HepG2 (cell line): Measurements from ENCODE around the gene FRMD6. TPM values are rescaled to one million over a fixed set of nuclear protein-coding genes. Genes with fewer than 3 reads are reported as not detected.

Experiments used
- ATAC-seq: fragments of 200-7000 bp; cut with Tn5 transposase; 3 replicates; pipeline ENCODE4 v1.9.1; 2020; ENCODE audit warnings: mild to moderate bottlenecking, moderate library complexity
- BruUV-seq: library from RNA; stranded (reverse); fragments of 400-500 nt; replicated peaks from 2 replicates; lab custom pipeline; 2021; lab: Mats Ljungman, UMichigan
- CTCF ChIA-PET: fragments of 300-600 bp; formaldehyde crosslinking; extraction: SDS; loops from one replicate; lab custom pipeline; 2021; ENCODE audit warnings: low total read pairs, inconsistent platforms, low intra/inter-chr PET ratio; lab: Yijun Ruan, JAX
- POLR2A ChIA-PET: fragments of 350-600 bp; sonication (Branson Sonifier 250); formaldehyde crosslinking; loops from one replicate; lab custom pipeline; 2020; ENCODE audit warnings: antibody characterized with exemption, inconsistent platforms; lab: Yijun Ruan, JAX
- DNase-seq: peaks from one replicate; pipeline ENCODE4 v3.0.0-alpha.2; 2015; ENCODE audit warnings: low spot score
- FAIRE-seq: peaks from 3 replicates; lab custom pipeline; 2011; peaks lifted over from hg19 to GRCh38; lab: Jason Lieb, UNC
- H2AFZ ChIP-seq: one replicate; pipeline ENCODE4 v1.6.1; 2011; ENCODE audit warnings: low read length, inconsistent platforms
- H3K27ac ChIP-seq: fragments of 300-600 bp; 3 replicates; pipeline ENCODE4 v1.8.0; 2011; ENCODE audit warnings: mixed run types, mild to moderate bottlenecking, mixed read lengths, low read length, inconsistent platforms; ENCODE audit not compliant: insufficient read depth; ENCODE audit errors: extremely low read length
- H3K27me3 ChIP-seq, 2 experiments: fragments of 200-600 bp in 1 of 2; 2 replicates in 1 of 2; 3 replicates in 1 of 2; pipeline versions ENCODE4 v1.6.0 to v1.8.0; 2011; ENCODE audit warnings: low read length in 2 of 2, mild to moderate bottlenecking in 2 of 2, moderate library complexity in 2 of 2, inconsistent platforms in 1 of 2; ENCODE audit not compliant: insufficient read depth in 2 of 2, control insufficient read depth in 1 of 2
- H3K36me3 ChIP-seq, 2 experiments: fragments of 200-600 bp in 1 of 2; replicated peaks in 1 of 2; 2 replicates in 1 of 2; 3 replicates in 1 of 2; pipeline versions ENCODE4 v1.5.1 to v1.8.0; 2011; ENCODE audit warnings: low read length in 2 of 2, inconsistent platforms in 1 of 2; ENCODE audit not compliant: insufficient read depth in 2 of 2, control insufficient read depth in 1 of 2
- H3K4me1 ChIP-seq: 2 replicates; pipeline ENCODE4 v1.5.1; 2012; ENCODE audit warnings: low read length, inconsistent platforms; ENCODE audit not compliant: insufficient read depth
- H3K4me2 ChIP-seq: 2 replicates; pipeline ENCODE4 v1.6.0; 2011; ENCODE audit warnings: low read depth, low read length, inconsistent platforms
- H3K4me3 ChIP-seq, 3 experiments: fragments of 200-600 bp in 1 of 3; sonication (generic), shearing (Covaris generic) in 1 of 3; replicated peaks in 1 of 3; 2 replicates each; pipeline ENCODE4 v1.5.1; 2011 to 2016; ENCODE audit warnings: low read length in 3 of 3, inconsistent platforms in 2 of 3, low read depth in 2 of 3, mild to moderate bottlenecking in 2 of 3, control low read depth in 1 of 3, mixed read lengths in 1 of 3; ENCODE audit not compliant: insufficient read depth in 1 of 3
- H3K79me2 ChIP-seq: one replicate; pipeline ENCODE4 v1.6.1; 2011; ENCODE audit warnings: low read length, inconsistent platforms; ENCODE audit not compliant: insufficient read depth
- H3K9ac ChIP-seq: 2 replicates; pipeline ENCODE4 v1.6.0; 2011; ENCODE audit warnings: mild to moderate bottlenecking, low read depth, low read length, inconsistent platforms; ENCODE audit not compliant: insufficient read depth
- H3K9me3 ChIP-seq: 2 replicates; pipeline ENCODE4 v1.5.1; 2012; ENCODE audit warnings: mild to moderate bottlenecking, low read length
- H4K20me1 ChIP-seq: 2 replicates; pipeline ENCODE4 v1.6.0; 2011; ENCODE audit warnings: inconsistent platforms, mild to moderate bottlenecking, low read length, moderate library complexity; ENCODE audit not compliant: insufficient read depth
- ARNTL ChIP-seq: sonication (generic); formaldehyde crosslinking; IDR thresholded peaks from 2 replicates; pipeline ENCODE4 v1.4.0; 2020; ENCODE audit warnings: mild to moderate bottlenecking, missing genetic modification reagents
- DPF2 ChIP-seq: sonication (generic); formaldehyde crosslinking; IDR thresholded peaks from 2 replicates; pipeline ENCODE4 v1.4.0; 2020; ENCODE audit warnings: mild to moderate bottlenecking, low read depth, missing genetic modification reagents, borderline replicate concordance
- ELF3 ChIP-seq: IDR thresholded peaks from 2 replicates; pipeline ENCODE4 v1.6.1; 2016; ENCODE audit warnings: missing genetic modification reagents, missing compliant biosample characterization
- EZH2 ChIP-seq: conservative IDR thresholded peaks from 2 replicates; pipeline ENCODE4 v1.6.1; 2012; ENCODE audit warnings: mild to moderate bottlenecking, low read depth, low read length, moderate library complexity
- HIVEP1 ChIP-seq: sonication (generic); formaldehyde crosslinking; IDR thresholded peaks from 2 replicates; pipeline ENCODE4 v1.4.0; 2020; ENCODE audit warnings: mild to moderate bottlenecking, missing genetic modification reagents
- KMT2B ChIP-seq: IDR thresholded peaks from 2 replicates; pipeline ENCODE4 v1.6.1; 2016; ENCODE audit warnings: missing genetic modification reagents, missing compliant biosample characterization
- RFX1 ChIP-seq: fragments of 450-650 bp; IDR thresholded peaks from 2 replicates; pipeline ENCODE4 v1.6.1; 2017
- RNF219 ChIP-seq: sonication (generic); formaldehyde crosslinking; IDR thresholded peaks from 2 replicates; pipeline ENCODE4 v1.5.0; 2020; ENCODE audit warnings: mild to moderate bottlenecking, missing genetic modification reagents
- SNRNP70 ChIP-seq: fragments of 200-400 bp; formaldehyde crosslinking; IDR thresholded peaks from 2 replicates; pipeline ENCODE4 v1.6.1; 2017; ENCODE audit warnings: mild to moderate bottlenecking, low read depth, low read length, moderate library complexity
- THRA ChIP-seq: sonication (generic); formaldehyde crosslinking; IDR thresholded peaks from 2 replicates; pipeline ENCODE4 v1.4.0; 2020; ENCODE audit warnings: missing genetic modification reagents, borderline replicate concordance
- ZBTB7B ChIP-seq: sonication (generic); formaldehyde crosslinking; IDR thresholded peaks from 2 replicates; pipeline ENCODE4 v1.4.0; 2020; ENCODE audit warnings: missing genetic modification reagents
- ZMYM2 ChIP-seq: sonication (generic); formaldehyde crosslinking; IDR thresholded peaks from 2 replicates; pipeline ENCODE4 v1.8.0; 2022; ENCODE audit warnings: mild to moderate bottlenecking, missing genetic modification reagents
- ZNF549 ChIP-seq: sonication (generic); formaldehyde crosslinking; IDR thresholded peaks from 2 replicates; pipeline ENCODE4 v1.5.0; 2020; ENCODE audit warnings: missing genetic modification reagents
- WGBS: methylation state at CpG from one replicate; pipeline ENCODE4 v1.1.6; 2017; ENCODE audit warnings: low lambda C conversion rate; 5-methylcytosine and 5-hydroxymethylcytosine counted together
- in situ Hi-C: cut with HindIII; loops from 2 replicates; pipeline ENCODE4 v1.10.0; 2017; ENCODE audit warnings: low pct_unique_long_range_greater_than_20kb; ENCODE audit not compliant: extremely low pct_ligation_motif_present
- intact Hi-C: fragments of 100-400 bp; cut with micrococcal nuclease; formaldehyde crosslinking; loops from one replicate; pipeline ENCODE4 v1.10.0; 2022; ENCODE audit not compliant: unreplicated experiment
- polyA plus RNA-seq, 8 experiments: library from polyadenylated mRNA; depleted of rRNA in 3 of 8; stranded (reverse) in 7 of 8; unstranded in 1 of 8; fragments of >200 nt; fragmentation: Illumina TruSeq in 4 of 8; extraction: Trizol in 4 of 8; gene quantifications; 2 replicates each; pipeline versions ENCODE4 v1.2.1 to v1.2.3, GENCODE V29; 2011 to 2016; ENCODE audit warnings: low read depth in 4 of 8, missing spikeins in 1 of 8, mixed read lengths in 1 of 8; ENCODE audit not compliant: insufficient read depth in 1 of 8
- total RNA-seq, 5 experiments: library from RNA; depleted of rRNA; stranded (reverse); fragments of >200 nt; fragmentation: Illumina TruSeq; extraction: Trizol; gene quantifications; 2 replicates each; pipeline ENCODE4 v1.2.3, GENCODE V29; 2016; ENCODE audit warnings: low read depth in 1 of 5
- TF ChIP-seq, protein P1 (sequence below): sonication (generic); formaldehyde crosslinking; IDR thresholded peaks from 2 replicates; pipeline ENCODE4 v1.4.0; 2020; ENCODE audit warnings: missing genetic modification reagents, borderline replicate concordance
- TF ChIP-seq, protein P2 (sequence below): sonication (generic); formaldehyde crosslinking; IDR thresholded peaks from 2 replicates; pipeline ENCODE4 v1.4.0; 2020; ENCODE audit warnings: mild to moderate bottlenecking, low read depth, missing genetic modification reagents

FRMD6 gene
- total and polyA plus RNA-seq, 2 of the 13 experiments (the other 11 are each of a cell fraction or from before 2014, with no cell fraction given), result 2.4 to 5.4 TPM

GRCh38 chr14:51727526-51727925 lies 75.8 kb downstream of the FRMD6 start:
- H4K20me1 ChIP-seq, result no peaks in the 10 kb centered on the region

More at GRCh38 chr14:51727526-51727925, 75.8 kb downstream of the FRMD6 start:
- no peak overlapping the region for H3K9ac ChIP-seq
- FAIRE-seq (no peak), DNase-seq (no peak), ATAC-seq (no peak)
- in situ Hi-C loops (no loop called here), intact Hi-C loops (no loop called here)
- no peaks in the 10 kb centered on the region for H3K27me3 ChIP-seq
- no peaks in the 10 kb centered on the region for H3K79me2 ChIP-seq
- TF ChIP-seq ZMYM2 (CRISPR knock-in tag) (no peak), HIVEP1 (CRISPR knock-in tag) (no peak), ZNF549 (CRISPR knock-in tag) (no peak), RFX1 (no peak), ARNTL (CRISPR knock-in tag) (no peak), EZH2 (no peak), ZBTB7B (CRISPR knock-in tag) (no peak), SNRNP70 (no peak), KMT2B (CRISPR knock-in tag) (no peak), ELF3 (CRISPR knock-in tag) (no peak), RNF219 (CRISPR knock-in tag) (no peak), DPF2 (CRISPR knock-in tag) (no peak), THRA (CRISPR knock-in tag) (no peak)
- TF ChIP-seq, protein P1, sequence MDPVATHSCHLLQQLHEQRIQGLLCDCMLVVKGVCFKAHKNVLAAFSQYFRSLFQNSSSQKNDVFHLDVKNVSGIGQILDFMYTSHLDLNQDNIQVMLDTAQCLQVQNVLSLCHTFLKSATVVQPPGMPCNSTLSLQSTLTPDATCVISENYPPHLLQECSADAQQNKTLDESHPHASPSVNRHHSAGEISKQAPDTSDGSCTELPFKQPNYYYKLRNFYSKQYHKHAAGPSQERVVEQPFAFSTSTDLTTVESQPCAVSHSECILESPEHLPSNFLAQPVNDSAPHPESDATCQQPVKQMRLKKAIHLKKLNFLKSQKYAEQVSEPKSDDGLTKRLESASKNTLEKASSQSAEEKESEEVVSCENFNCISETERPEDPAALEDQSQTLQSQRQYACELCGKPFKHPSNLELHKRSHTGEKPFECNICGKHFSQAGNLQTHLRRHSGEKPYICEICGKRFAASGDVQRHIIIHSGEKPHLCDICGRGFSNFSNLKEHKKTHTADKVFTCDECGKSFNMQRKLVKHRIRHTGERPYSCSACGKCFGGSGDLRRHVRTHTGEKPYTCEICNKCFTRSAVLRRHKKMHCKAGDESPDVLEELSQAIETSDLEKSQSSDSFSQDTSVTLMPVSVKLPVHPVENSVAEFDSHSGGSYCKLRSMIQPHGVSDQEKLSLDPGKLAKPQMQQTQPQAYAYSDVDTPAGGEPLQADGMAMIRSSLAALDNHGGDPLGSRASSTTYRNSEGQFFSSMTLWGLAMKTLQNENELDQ (CRISPR knock-in tag), result no peak
- TF ChIP-seq, protein P2, sequence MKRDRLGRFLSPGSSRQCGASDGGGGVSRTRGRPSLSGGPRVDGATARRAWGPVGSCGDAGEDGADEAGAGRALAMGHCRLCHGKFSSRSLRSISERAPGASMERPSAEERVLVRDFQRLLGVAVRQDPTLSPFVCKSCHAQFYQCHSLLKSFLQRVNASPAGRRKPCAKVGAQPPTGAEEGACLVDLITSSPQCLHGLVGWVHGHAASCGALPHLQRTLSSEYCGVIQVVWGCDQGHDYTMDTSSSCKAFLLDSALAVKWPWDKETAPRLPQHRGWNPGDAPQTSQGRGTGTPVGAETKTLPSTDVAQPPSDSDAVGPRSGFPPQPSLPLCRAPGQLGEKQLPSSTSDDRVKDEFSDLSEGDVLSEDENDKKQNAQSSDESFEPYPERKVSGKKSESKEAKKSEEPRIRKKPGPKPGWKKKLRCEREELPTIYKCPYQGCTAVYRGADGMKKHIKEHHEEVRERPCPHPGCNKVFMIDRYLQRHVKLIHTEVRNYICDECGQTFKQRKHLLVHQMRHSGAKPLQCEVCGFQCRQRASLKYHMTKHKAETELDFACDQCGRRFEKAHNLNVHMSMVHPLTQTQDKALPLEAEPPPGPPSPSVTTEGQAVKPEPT (CRISPR knock-in tag), result no peak
- 96% methylated on average over 5 of the region's 5 CpGs for WGBS
- ChIA-PET POLR2A (no interaction called here), CTCF (no interaction called here)
- H3K4me3 ChIP-seq, result no peak overlapping the region
- no peak overlapping the region for H3K4me2 ChIP-seq
- H3K9me3 ChIP-seq, result no peaks in the 10 kb centered on the region
- H2AFZ ChIP-seq, result no peak overlapping the region
- H3K4me1 ChIP-seq, result no peaks in the 10 kb centered on the region
- no peak overlapping the region for H3K27ac ChIP-seq
- BruUV-seq, result no TSS peak
- H3K36me3 ChIP-seq, result peaks cover 0 to 5% of the 10 kb centered on the region in 2 experiments; a peak in 1 of 5 replicates
